ENCODE data around the gene RNF223. TPM values are rescaled to one million over a fixed set of nuclear protein-coding genes. Genes with fewer than 3 reads are reported as not detected.
"Not testable (repeated sequence)": the region's sequence is repeated elsewhere in the genome, so short reads cannot be mapped to it uniquely, and the experiment has no call there.

Gene RNF223
- total RNA-seq, 1 donor from 2014 or later = not detected

- no peaks in the 10 kb centered on the region for H3K4me1 Mint-ChIP-seq (ENCODE audit: unreplicated experiment)
- peaks cover 7% of the 10 kb centered on the region for H3K27me3 Mint-ChIP-seq (ENCODE audit: unreplicated experiment)
- H3K36me3 Mint-ChIP-seq (ENCODE audit: low read depth, unreplicated experiment) = no peaks in the 10 kb centered on the region
- no peak for TF ChIP-seq CTCF (IDR thresholded peaks at IDR 0.05; ENCODE audit: unreplicated experiment)
- no peak overlapping the region for H3K27ac Mint-ChIP-seq (ENCODE audit: unreplicated experiment)
- no peak overlapping the region for H3K4me3 Mint-ChIP-seq (ENCODE audit: unreplicated experiment)
- no peak for DNase-seq (ENCODE audit: low spot score)
- no peaks in the 10 kb centered on the region for H3K9me3 Mint-ChIP-seq (ENCODE audit: unreplicated experiment)
These were observed 6.1 kb downstream of the RNF223 start for GRCh38 chr1:1067860-1068516.

GRCh38 chr1:1067284-1067859, 6.7 kb downstream of the RNF223 start:
- no peak overlapping the region for H3K4me3 Mint-ChIP-seq (ENCODE audit: unreplicated experiment)
- H3K27ac Mint-ChIP-seq (ENCODE audit: unreplicated experiment) = no peak overlapping the region
- H3K4me1 Mint-ChIP-seq (ENCODE audit: unreplicated experiment) = no peaks in the 10 kb centered on the region
- H3K9me3 Mint-ChIP-seq (ENCODE audit: unreplicated experiment) = no peaks in the 10 kb centered on the region
- H3K27me3 Mint-ChIP-seq (ENCODE audit: unreplicated experiment) = peaks cover 7% of the 10 kb centered on the region
- DNase-seq (ENCODE audit: low spot score) = no peak
- no peak for TF ChIP-seq CTCF (IDR thresholded peaks at IDR 0.05; ENCODE audit: unreplicated experiment)
- no peaks in the 10 kb centered on the region for H3K36me3 Mint-ChIP-seq (ENCODE audit: low read depth, unreplicated experiment)

- Mint-ChIP-seq H3K4me1 (ENCODE audit: unreplicated experiment) (no peaks in the 10 kb centered on the region), H3K27me3 (ENCODE audit: unreplicated experiment) (peaks cover 7% of the 10 kb centered on the region), H3K36me3 (ENCODE audit: low read depth, unreplicated experiment) (no peaks in the 10 kb centered on the region), H3K9me3 (ENCODE audit: unreplicated experiment) (no peaks in the 10 kb centered on the region), H3K27ac (ENCODE audit: unreplicated experiment) (no peak overlapping the region), H3K4me3 (ENCODE audit: unreplicated experiment) (no peak overlapping the region)
- no peak for DNase-seq (ENCODE audit: low spot score)
- no peak for TF ChIP-seq CTCF (IDR thresholded peaks at IDR 0.05; ENCODE audit: unreplicated experiment)
These were observed 7.5 kb downstream of the RNF223 start for GRCh38 chr1:1066403-1067283.

GRCh38 chr1:1065940-1066304, 8.2 kb downstream of the RNF223 start:
- not testable (repeated sequence) for H3K27ac Mint-ChIP-seq (ENCODE audit: unreplicated experiment); H3K4me3 Mint-ChIP-seq (ENCODE audit: unreplicated experiment)

GRCh38 chr1:1065265-1065939, 8.7 kb downstream of the RNF223 start:
- Mint-ChIP-seq H3K4me3 (ENCODE audit: unreplicated experiment) (no peak overlapping the region), H3K27ac (ENCODE audit: unreplicated experiment) (no peak overlapping the region), H3K9me3 (ENCODE audit: unreplicated experiment) (no peaks in the 10 kb centered on the region), H3K27me3 (ENCODE audit: unreplicated experiment) (peaks cover 7% of the 10 kb centered on the region), H3K4me1 (ENCODE audit: unreplicated experiment) (no peaks in the 10 kb centered on the region), H3K36me3 (ENCODE audit: low read depth, unreplicated experiment) (no peaks in the 10 kb centered on the region)
- DNase-seq (ENCODE audit: low spot score) = no peak
- TF ChIP-seq CTCF (IDR thresholded peaks at IDR 0.05; ENCODE audit: unreplicated experiment) = no peak

More at GRCh38 chr1:1065940-1066304, 8.2 kb downstream of the RNF223 start:
- not testable (repeated sequence) for H3K27me3 Mint-ChIP-seq (ENCODE audit: unreplicated experiment); DNase-seq (ENCODE audit: low spot score); H3K9me3 Mint-ChIP-seq (ENCODE audit: unreplicated experiment); H3K4me1 Mint-ChIP-seq (ENCODE audit: unreplicated experiment); H3K36me3 Mint-ChIP-seq (ENCODE audit: low read depth, unreplicated experiment)

Data from endothelial cell (in vitro differentiated cells).